GM11168 (cell line): ENCODE results near the gene FAM168A.

Experiments used
- in situ Hi-C: fragments of 300-500 bp; cut with MboI; formaldehyde crosslinking; loops from one replicate; pipeline ENCODE4 v1.12.0; 2022; ENCODE audit warnings: low sequenced_read_pairs; ENCODE audit not compliant: unreplicated experiment

FAM168A gene

DNA sequence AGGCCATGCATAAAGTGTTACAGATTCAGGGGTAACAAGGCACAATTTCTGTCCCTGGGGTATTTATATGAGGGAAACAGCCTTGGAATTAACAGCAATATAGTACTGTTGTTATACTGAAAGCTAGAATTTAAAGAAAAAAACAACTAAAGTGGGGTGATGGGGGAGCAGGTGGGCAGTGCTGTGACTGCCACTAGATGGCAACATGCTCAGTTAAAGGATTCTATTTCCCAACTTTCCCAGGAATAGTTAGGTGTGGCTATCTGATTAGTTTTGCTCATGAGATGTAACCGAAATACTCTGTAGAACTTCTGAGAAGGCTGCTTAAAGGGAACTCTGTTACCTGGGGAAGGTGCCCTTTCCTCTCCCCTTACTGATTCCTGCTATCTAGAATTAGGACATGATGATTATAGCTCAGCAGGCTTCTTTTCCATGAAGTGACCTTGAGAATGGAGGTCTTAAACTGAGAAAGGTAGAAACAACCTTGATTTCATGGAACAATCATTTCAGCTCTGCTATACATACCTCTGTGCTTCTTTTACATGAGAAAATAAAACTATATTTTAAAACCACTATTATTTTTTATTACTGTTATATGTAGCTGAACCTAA, 119.1 kb downstream of the FAM168A start:
- in situ Hi-C loops = loop anchor here (10.0 kb wide), 1 partner anchor 186 kb away; no protein-coding TSS in a partner anchor

GRCh38 chr11:73477518-73477917, 120.4 kb downstream of the FAM168A start:
- in situ Hi-C loops = loop anchor here (10.0 kb wide), 1 partner anchor 187 kb away; no protein-coding TSS in a partner anchor

DNA sequence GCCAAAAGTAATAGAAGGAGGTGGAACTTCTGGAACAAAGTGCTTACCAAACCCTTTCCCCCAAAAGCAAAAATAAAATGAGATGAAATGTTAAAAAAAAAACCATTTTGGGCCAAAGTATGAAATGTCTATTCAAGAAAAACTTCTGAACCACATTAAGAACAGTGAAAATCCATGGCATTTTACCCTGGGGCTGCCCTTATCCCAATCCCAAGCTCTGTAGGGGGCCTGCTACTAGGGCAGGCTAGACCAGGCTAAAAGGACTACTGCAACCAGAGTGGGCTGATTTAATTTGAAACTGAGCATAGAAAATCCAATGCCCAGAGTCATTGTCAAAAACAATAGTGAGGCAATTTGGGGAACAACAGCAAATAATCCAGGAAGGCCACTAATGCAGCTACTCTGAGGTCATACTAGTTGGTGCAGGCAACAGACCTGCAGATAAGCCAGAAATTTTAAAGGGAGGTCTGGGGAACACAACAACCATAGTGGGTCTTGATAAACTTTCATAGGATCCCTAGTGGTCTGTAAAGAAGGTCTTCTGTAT, 122.3 kb downstream of the FAM168A start:
- in situ Hi-C loops = loop anchor here (10.0 kb wide), 1 partner anchor 189 kb away; no protein-coding TSS in a partner anchor

DNA sequence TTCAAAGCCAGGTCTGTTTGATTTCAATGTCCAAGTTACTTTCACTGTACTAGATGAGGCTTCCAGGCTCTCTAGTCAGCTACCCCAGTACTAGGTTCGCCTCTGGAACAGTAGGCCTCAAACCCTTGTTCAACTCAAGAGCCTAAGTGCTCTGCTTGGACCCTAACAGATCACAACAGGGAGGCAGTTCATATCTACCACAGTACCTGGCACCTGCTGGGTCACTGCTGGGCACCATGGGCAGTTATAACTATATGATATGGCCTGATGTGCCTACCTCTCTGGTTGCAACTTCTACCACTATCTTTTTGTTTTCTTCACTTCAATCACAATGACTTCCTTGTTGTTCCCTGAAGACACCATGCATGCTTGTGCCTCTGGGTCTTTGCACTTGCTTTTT, 124.7 kb downstream of the FAM168A start:
- in situ Hi-C loops = loop anchor here (10.0 kb wide), 1 partner anchor 192 kb away; no protein-coding TSS in a partner anchor

GRCh38 chr11:73470036-73470612, 127.8 kb downstream of the FAM168A start:
- in situ Hi-C loops = loop anchor here (10.0 kb wide), 1 partner anchor 195 kb away; no protein-coding TSS in a partner anchor

GRCh38 chr11:73469401-73469800, 128.5 kb downstream of the FAM168A start:
- in situ Hi-C loops = no loop called here

GRCh38 chr11:73468590-73469161, 129.2 kb downstream of the FAM168A start:
- in situ Hi-C loops = no loop called here

DNA sequence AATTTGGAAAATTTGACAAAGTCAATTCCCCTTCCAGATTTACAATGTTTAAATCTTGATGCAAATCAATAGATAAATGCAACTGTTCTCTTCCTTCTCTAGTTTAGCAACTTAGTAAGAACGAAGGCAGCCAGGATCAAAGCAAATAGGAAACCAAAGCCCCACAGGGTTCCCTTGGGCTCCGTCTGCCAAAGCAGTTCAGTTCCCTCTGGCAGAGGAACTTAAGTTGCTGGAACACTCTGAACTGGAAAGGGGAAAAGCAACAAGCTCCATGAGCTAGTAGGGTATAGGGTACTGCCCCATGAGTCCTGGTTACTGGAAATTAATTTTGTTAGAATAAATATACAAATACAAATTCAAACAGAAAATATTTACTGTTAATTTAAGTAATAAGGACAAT, 130.4 kb downstream of the FAM168A start:
- in situ Hi-C loops = no loop called here

DNA sequence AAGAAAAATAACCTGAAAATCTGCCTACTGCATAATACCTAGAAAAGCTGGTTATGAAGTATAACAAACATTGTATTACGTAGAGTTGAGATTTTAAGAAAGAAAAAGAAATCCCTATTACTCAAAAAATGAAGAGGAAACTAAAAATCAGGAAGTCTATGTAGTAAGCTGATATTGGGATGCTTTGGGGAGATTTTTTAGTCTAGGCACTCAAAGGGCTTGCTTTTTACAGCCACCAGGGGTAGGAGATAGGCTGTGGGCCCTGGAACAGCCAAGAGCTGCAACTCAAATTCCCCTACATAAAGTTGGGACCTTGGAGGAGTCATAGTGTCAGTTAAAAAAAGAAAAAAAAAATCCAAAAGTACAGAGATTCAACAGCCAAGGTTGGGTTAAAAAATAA, 131.3 kb downstream of the FAM168A start:
- in situ Hi-C loops = no loop called here

GRCh38 chr11:73465871-73466270, 132.0 kb downstream of the FAM168A start:
- in situ Hi-C loops = no loop called here

- in situ Hi-C loops = no loop called here
These were observed 132.8 kb downstream of the FAM168A start for GRCh38 chr11:73465023-73465675.

DNA sequence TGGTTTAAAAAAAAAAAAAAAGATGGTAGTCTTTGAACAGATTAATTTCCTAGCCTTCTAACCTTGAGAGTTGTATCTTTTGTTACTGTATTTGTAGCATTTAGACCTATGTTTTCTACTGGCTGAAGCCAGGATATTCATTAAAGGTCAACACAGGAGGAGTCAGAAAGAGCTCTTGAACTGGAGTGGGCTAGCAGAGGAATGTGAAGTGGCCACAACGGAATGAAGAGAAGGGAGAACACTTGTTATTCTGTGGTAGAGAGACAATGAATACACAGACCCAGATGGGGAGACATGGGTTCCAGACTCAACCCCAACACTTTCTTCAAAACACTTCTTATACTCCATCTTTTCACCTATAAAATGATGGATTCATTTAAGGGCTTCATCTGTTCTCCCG, 133.6 kb downstream of the FAM168A start:
- in situ Hi-C loops = no loop called here

GRCh38 chr11:73463359-73463758, 134.6 kb downstream of the FAM168A start:
- in situ Hi-C loops = no loop called here

DNA sequence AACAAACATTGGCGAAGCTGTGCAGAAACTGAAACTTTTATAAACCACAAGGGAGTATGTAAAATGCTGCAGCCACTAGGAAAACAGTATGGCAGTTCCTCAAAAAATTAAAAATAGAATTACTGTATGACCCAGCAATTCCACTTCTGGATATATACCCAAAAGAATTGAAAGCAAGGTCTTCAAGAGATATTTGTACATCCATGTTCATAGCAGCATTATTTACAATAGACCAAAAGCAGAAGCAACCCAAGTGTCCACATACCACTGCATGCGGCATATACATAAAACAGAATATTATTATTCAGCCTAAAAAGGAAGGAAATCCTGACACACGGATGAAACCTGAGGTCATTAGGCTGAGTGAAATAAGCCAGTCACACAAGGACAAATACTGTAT, 135.9 kb downstream of the FAM168A start:
- in situ Hi-C loops = no loop called here

GRCh38 chr11:73461335-73461840, 136.5 kb downstream of the FAM168A start:
- in situ Hi-C loops = no loop called here

DNA sequence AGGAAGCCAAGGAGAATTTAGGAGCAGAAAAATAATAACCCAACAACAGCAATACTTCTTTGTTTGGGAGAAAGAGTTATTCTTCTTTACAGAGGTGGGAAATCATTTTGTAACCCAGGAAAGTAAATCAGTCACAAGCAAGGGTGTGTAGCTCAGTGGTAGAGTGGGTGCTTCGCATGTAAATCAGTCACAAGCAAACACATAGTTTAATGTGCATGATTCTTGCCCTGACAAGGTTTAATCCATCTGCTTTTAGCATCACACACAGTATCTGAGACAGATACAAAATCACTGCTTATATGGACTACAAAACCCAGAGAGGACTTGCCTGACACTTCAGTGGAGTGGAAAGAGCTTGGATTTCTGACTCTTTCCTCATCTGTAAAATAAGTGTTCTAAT, 139.7 kb downstream of the FAM168A start:
- in situ Hi-C loops = no loop called here

GRCh38 chr11:73454987-73455386, 142.9 kb downstream of the FAM168A start:
- in situ Hi-C loops = no loop called here

GRCh38 chr11:73453562-73453961, 144.3 kb downstream of the FAM168A start:
- in situ Hi-C loops = no loop called here

- in situ Hi-C loops = no loop called here
These were observed 145.2 kb downstream of the FAM168A start for GRCh38 chr11:73452726-73453125.

DNA sequence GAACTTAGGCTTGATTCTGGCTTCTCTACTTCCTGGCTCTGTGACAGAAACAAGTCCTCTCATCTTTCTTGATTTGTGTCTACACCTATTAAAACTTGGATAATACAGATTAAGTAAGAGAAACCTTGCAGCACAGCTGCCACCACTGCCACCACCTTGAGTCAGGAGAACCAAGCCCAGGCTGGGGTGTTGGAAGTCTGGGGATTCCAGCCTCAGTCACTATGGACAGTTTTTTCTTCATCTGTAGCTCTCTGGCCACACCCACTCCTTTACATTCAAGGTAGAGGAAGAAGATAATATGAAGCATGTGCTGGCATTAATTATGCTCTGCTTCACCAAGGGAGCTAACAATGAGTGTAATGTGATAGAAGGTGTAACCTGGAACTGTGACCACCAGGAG, 146.0 kb downstream of the FAM168A start:
- in situ Hi-C loops = no loop called here

- in situ Hi-C loops = no loop called here
These were observed 151.1 kb downstream of the FAM168A start for GRCh38 chr11:73446766-73447165.
